DLD1 (cell line): Measurements from ENCODE around the gene GRIK4.
"Not testable (repeated sequence)": the region's sequence is repeated elsewhere in the genome, so short reads cannot be mapped to it uniquely, and the experiment has no call there.

Source experiments
- in situ Hi-C: cut with HindIII; loops from 2 replicates; pipeline ENCODE4 v1.10.0; 2017; ENCODE audit warnings: low sequenced_read_pairs

The GRIK4 gene

GRCh38 chr11:120722524-120722923 is 211.0 kb downstream of the GRIK4 start:
- in situ Hi-C loops: no loop called here

- in situ Hi-C loops: no loop called here
These were observed 212.2 kb downstream of the GRIK4 start for GRCh38 chr11:120723751-120724150.

DNA sequence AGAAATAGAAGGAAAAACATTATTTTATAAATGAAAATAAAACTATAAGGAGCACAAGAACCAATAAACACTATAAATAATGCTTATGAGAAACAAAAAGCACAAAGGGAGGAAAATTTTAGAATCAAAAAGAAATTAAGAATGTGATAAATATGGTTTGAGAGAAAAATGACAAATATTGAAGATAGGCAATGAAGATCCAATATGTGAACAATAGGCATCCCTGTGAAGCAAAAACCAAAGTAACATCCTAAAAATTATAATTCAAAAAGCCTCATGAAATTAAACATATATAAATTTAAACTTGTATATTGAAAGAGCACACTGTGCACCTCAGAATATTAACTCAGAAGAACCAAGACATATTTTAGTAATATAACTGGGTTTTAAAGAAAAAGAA is 216.2 kb downstream of the GRIK4 start:
- in situ Hi-C loops: no loop called here

- in situ Hi-C loops: no loop called here
These were observed 223.5 kb downstream of the GRIK4 start for GRCh38 chr11:120735035-120735434.

DNA sequence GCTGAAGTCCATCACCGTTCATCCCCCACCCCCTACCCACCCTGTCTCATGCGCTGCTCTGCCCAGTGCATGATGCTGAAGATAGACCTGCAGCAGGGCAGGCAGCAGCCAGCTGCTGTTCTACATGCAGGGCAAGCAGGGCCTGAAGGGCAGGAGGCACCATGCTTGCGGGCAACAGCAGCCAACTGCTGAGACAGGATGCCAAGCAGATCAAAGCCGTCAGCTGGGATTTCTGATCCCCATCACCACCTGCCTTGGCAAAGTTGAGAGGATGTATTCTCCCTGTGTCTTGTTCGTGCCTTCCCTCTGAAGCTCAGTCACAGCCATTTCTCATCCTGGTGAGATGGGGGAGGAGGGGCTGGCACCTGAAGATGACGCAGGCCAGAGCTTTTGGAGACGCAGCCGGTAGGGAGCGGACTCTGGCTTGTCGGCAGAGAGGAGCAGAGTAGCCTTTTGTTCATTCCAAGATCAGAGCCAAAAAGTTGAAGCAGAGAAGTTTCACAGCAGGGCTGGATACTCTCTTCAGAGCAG is 227.0 kb downstream of the GRIK4 start:
- in situ Hi-C loops: no loop called here

DNA sequence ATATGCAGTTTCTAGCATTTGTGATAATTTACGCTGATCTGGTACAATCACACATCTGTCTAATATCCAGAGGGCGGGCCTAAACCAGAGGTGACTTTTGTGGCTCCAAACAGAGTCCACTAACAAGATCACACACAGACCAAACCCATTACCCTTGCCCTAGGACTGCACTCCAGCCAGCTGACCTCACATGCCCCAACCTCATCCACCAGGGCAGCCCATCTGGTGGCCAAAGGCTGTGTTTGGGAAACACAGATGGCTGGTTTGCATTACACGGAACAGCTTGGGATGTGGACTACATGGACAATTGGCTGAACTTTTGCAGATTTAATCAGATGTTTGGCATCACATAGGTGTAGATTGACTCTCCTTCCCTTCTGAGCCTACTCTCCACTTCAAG is 228.2 kb downstream of the GRIK4 start:
- in situ Hi-C loops: no loop called here

GRCh38 chr11:120740380-120740779 is 228.8 kb downstream of the GRIK4 start:
- in situ Hi-C loops: no loop called here

- in situ Hi-C loops: no loop called here
These were observed 232.8 kb downstream of the GRIK4 start for GRCh38 chr11:120744016-120744994.

GRCh38 chr11:120746376-120746775 is 234.8 kb downstream of the GRIK4 start:
- in situ Hi-C loops: no loop called here

DNA sequence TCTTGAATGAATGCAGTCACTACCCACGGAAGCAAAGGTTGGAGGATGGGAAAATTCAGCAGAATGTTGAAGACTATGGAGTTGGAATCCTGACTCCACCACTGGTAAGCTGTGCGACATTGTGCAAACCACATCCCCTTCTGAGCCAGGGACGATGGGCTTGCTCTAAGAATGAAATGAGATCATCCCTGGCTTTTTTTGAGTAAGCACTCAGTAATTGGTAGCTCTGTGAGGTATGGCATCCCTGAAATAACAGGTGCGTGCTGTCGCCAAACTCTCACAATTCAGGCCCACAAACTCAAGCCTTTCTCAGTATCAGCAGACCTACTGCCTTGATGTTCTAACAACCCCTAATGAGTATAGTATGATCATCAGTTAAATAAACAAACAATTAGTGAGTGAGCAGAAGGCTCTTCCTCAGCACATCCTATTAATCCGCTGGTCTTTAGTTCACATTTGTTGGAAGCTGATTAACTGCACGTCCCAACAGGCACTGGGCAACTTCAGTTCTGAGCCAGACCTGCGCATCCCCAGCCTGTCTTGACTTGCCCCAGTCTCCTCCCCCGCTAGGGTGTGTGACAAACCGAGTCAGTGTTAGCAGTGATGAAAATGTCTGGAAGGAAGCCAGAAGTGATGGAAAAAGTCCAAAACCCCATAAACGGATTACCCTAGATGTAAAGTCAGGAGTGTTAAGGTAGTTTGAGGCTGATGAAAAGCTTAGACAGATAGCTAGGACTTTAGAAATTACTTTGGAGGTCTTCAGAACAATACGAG is 235.5 kb downstream of the GRIK4 start:
- in situ Hi-C loops: no loop called here

- in situ Hi-C loops: no loop called here
These were observed 236.6 kb downstream of the GRIK4 start for GRCh38 chr11:120747850-120748814.

DNA sequence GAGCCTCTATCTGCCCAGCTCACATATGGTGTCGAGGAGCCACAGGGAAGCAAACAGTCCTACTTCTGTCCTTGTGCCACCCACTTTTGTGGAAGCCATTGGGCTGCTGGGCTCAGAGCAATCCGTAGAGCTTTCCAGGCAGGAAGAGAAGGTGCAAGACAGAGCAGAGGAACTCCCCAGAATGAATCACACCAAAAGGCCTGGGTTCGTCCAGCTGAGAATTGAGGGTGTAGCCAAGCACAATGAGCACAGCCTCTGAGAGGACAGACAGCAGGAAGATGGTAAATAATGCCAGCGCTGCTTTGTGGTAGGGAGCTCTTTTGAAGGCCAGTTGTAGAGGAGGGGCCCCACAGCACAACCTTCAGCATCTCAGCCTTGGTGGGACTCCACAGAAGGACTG is 237.8 kb downstream of the GRIK4 start:
- in situ Hi-C loops: no loop called here

- in situ Hi-C loops: no loop called here
These were observed 239.3 kb downstream of the GRIK4 start for GRCh38 chr11:120750647-120751549.

- in situ Hi-C loops: no loop called here
These were observed 240.0 kb downstream of the GRIK4 start for GRCh38 chr11:120751550-120751949.

DNA sequence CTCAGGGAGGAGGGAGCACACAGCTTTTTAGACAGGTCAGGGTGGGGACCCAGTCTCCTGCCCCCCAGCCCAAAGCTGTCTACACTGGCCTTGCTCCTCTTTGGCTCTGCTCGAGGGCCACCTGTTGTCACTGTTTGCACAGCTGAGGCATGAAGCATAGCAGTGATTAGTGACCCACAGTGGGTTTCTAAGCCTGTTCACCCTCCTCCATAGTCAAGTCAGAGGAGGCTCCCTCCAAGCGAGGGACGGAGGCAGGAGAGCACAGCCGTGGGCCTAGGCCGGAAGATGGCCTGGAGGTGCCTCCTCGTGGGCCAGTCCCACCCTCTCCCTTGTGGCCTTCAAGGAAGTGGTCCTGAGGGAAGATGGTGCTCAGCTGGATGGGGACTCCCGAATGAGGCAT is 241.1 kb downstream of the GRIK4 start:
- in situ Hi-C loops: no loop called here

- in situ Hi-C loops: no loop called here
These were observed 245.4 kb downstream of the GRIK4 start for GRCh38 chr11:120756931-120757330.

- in situ Hi-C loops: no loop called here
These were observed 247.5 kb downstream of the GRIK4 start for GRCh38 chr11:120759046-120759445.

- in situ Hi-C loops: not testable (repeated sequence)
These were observed 254.2 kb downstream of the GRIK4 start for GRCh38 chr11:120765710-120766109.

GRCh38 chr11:120766318-120766717 is 254.8 kb downstream of the GRIK4 start:
- in situ Hi-C loops: no loop called here
